ENCODE data around the gene ZNF804B.

Gene ZNF804B

DNA sequence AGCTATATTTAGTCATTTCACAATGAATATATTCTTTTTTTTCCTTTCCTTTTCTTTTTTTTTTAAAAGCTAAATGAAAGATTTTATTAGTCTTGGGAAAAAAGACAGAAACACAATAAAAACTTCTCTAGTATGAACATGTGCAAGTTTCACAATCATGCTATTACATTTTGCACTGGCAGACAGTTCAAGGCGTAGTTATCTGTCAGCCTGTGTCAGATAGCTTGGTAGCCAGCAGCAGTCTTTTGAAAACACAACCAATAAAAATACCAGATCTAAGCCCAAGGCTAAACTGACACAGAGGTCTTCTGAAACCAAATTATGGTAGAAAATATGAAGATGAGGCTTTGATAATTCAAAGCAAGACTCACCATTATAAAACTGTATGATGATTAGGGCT lies 241.8 kb downstream of the ZNF804B start:
- no peak for DNase-seq

- DNase-seq: peak; percentile 27
Measured at GRCh38 chr7:89002981-89003956, 243.8 kb downstream of the ZNF804B start.

GRCh38 chr7:89012016-89012415 lies 252.5 kb downstream of the ZNF804B start:
- no peak for DNase-seq

DNA sequence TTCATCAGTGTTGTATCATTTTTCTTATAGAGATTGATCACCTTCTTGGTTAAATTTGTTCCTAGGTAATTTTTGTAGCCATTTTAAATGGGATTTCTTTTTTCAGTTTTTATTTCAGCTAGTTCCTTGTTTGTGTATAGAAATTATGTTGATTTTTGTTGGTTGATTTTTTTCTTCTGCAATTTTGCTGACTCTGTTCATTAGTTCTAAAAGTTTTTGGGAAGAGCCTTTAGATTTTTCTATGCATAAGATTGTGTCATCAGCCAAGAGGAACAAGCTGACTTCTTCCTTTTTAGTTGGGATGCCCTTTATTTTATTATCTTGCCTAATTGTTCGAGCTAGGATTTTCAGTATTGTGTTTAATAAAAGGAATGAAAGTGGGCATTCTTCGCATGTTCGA lies 258.2 kb downstream of the ZNF804B start:
- no peak for DNase-seq

- DNase-seq: no peak
Measured at GRCh38 chr7:89021741-89022140, 262.2 kb downstream of the ZNF804B start.

DNA sequence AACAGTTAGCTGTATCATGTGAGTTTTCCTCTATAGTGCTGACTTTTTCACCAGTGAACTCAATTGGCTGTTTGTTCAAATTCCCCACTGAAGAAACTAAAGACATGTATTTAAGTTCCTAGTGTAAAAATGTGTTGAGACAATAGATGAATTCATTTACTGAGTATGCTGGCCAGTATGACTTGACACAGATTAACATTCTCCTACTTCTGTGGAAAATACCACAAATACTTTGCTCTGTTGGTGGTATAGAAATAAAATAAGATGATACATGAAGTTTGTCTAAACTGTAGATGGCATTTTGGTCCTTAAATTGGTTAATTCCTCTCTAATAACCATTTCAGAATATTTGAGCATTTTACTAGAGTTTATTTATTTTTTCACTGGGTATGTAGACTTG lies 263.7 kb downstream of the ZNF804B start:
- no peak for DNase-seq

DNA sequence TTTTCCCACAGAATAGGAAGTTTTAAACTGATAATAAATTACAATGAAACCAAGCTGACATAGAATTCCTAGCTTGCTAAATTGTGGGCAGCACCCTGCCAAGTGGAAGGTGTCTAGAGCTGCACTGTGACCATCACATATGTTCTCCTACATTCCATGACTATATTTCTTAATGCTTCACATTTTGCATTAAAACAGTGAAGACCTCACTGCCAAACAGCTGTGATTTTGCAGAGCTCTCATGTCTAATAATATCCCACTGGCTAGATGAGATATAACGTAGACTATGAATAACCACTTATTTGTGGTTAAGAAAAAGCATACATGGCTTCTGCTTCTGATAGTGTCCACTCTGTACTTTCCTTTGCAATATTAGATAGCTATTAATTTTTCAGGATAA lies 264.4 kb downstream of the ZNF804B start:
- no peak for DNase-seq

- DNase-seq: no peak
Measured at GRCh38 chr7:89027781-89028180, 268.3 kb downstream of the ZNF804B start.

DNA sequence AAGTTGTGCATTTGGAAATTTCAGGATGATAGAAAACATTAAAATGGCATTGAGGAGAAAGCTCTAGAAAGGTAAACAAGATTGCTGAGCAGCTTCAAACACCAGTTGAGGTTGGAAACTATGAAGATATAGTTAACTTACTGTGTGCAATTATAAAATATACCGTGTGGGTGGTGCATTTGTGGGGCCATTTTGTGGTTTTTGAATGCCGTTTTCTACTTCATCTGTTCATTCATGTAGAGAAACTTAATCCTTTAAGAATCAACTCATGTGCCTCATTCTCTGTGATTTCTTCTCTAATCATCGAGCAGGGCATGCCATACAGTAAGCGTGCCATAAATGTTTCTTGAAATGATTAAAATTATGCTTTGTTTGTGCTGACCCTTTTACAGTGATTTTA lies 268.8 kb downstream of the ZNF804B start:
- DNase-seq: no peak

DNA sequence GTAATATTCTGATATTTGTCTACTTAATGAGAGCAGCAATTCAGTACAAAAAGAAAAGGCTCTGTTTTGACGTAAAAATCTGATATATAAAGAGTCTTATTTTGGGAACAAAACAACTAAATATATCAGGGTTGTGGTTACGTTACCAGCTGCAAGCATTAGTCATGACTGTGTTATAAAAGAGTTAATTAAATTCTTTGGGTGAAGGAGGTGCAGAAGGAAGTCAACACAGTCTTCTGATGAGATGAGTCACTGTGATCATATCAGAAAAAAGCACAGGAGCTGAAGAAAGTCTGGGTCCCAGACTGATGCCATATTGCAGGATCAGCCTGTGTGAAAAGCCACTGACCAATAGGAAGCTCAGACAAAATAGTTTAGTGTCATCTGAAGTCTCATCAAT lies 270.4 kb downstream of the ZNF804B start:
- DNase-seq: no peak

DNA sequence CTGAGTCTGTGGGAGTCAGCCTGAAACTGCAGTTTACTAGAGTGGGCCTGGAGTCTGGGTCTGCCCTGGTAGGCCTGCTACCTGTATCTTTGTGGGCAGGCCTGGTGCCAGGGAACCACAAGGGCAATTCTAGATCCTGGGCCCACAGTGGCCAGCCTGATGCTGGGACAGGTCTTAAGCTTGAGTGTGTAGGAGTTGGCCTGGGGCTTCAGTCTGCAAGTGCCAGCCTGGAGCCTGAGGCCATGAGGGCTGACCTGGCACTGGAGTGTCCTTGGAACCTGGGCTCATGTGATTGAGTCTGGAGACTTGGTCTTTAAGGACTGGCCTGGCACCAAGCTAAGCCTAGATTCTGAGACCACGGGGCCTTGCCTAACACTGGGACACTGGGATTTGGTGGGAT lies 281.7 kb downstream of the ZNF804B start:
- DNase-seq: no peak

GRCh38 chr7:89042940-89043339 lies 283.4 kb downstream of the ZNF804B start:
- no peak for DNase-seq

GRCh38 chr7:89049043-89049442 lies 289.5 kb downstream of the ZNF804B start:
- no peak for DNase-seq

GRCh38 chr7:89053130-89053529 lies 293.6 kb downstream of the ZNF804B start:
- DNase-seq: no peak

DNA sequence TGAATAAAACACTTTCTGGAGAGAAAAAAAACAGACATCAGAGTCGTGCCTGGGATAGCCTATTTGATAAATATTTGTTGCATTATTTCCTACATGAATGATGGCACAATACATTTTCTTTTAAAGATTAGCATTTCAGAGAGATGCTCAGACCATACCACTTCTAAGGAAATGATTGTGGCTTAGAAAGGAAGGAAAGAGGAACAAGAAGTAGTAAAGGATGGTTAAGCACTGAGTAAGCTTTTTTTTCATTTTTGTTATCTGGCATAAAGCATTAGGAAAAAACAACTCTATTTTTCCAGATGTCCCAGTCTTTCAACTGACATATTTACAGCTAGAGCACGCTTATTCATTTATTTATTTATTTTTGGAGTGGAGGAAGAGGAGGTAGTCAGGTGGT lies 294.9 kb downstream of the ZNF804B start:
- no peak for DNase-seq

- no peak for DNase-seq
Measured at GRCh38 chr7:89060234-89060633, 300.7 kb downstream of the ZNF804B start.

GRCh38 chr7:89064831-89065230 lies 305.3 kb downstream of the ZNF804B start:
- no peak for DNase-seq

- DNase-seq: no peak
Measured at GRCh38 chr7:89067048-89067447, 307.5 kb downstream of the ZNF804B start.

- peak; percentile 11 for DNase-seq
Measured at GRCh38 chr7:89072081-89072480, 312.6 kb downstream of the ZNF804B start.

GRCh38 chr7:89073776-89074175 lies 314.3 kb downstream of the ZNF804B start:
- DNase-seq: no peak

- DNase-seq: no peak
Measured at GRCh38 chr7:89077992-89078391, 318.5 kb downstream of the ZNF804B start.

GRCh38 chr7:89085580-89085979 lies 326.1 kb downstream of the ZNF804B start:
- DNase-seq: no peak

- no peak for DNase-seq
Measured at GRCh38 chr7:89091550-89091949, 332.1 kb downstream of the ZNF804B start.

DNA sequence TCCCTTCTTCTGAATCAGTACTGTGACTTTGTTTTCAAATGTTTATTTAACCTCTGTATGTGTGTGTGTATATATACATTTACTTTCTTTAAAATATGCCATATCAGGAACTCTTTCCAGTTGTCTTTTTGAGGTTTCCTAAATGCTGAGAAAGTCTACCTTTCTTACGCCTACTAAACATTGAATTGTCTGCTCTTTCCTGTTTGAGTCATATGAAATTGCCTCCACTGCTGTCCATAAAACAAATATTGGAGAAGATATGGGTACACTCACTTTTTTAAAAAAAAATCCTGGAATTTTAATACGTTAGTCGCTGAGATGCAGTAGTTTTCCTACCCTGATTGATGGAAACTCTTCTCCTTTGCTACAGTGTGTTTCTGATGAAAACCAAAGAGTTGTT lies 334.8 kb downstream of the ZNF804B start:
- no peak for DNase-seq

DNA sequence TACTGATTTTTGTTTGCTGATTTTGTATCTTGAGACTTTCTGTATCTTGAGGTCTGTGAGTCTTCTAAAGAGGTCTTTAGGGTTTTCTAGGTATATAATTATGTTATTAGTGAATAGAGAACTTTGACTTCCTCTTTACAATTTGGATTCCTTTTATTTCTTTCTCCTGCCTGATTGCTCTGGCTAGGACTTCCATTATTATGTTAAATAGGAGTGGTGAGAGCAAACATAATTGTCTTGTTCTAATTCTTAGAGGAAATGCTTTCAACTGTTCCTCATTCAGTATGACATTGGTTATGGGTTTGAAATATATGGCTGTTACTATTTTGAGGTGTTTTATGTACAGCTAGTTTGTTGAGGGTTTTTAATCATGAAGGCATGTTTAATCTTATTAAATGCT lies 344.1 kb downstream of the ZNF804B start:
- DNase-seq: no peak

Measured in RPMI8226 (cell line).